Measurements from ENCODE around the gene LACTBL1. TPM values are rescaled to one million over a fixed set of nuclear protein-coding genes. Genes with fewer than 3 reads are reported as not detected.
"Not testable (repeated sequence)": the region's sequence is repeated elsewhere in the genome, so short reads cannot be mapped to it uniquely, and the experiment has no call there.

LACTBL1 gene
- total and polyA plus RNA-seq, 2 of the 8 experiments (the other 6 are each of a cell fraction or from before 2014, with no cell fraction given), result not detected

- H3K79me1 ChIP-seq (ENCODE audit: low read depth, low read length); H3K27me3 ChIP-seq (replicated peaks in 1 of 4; ENCODE audit: control insufficient read depth in 3 of 4, extremely low read depth in 1 of 4, insufficient read depth in 3 of 4, low read length in 3 of 4); H3K4me3 ChIP-seq (ENCODE audit: extremely low read depth in 1 of 4, insufficient read depth in 2 of 4, low read depth in 3 of 4, low read length in 4 of 4); H2BK12ac ChIP-seq (ENCODE audit: low read depth, low read length); H2BK15ac ChIP-seq (ENCODE audit: low read length); H4K5ac ChIP-seq (ENCODE audit: insufficient read length, low read depth, low read length); H4K20me1 ChIP-seq (replicated peaks in 1 of 2; ENCODE audit: control insufficient read depth in 1 of 2, insufficient read depth in 2 of 2, low read length in 2 of 2); H3K23ac ChIP-seq (ENCODE audit: insufficient read length); H2BK120ac ChIP-seq (replicated peaks; ENCODE audit: low read depth, low read length); H3K4me1 ChIP-seq (replicated peaks in 1 of 4; ENCODE audit: control insufficient read depth in 3 of 4, insufficient read depth in 4 of 4, low read length in 3 of 4); H3K4me2 ChIP-seq (ENCODE audit: insufficient read depth in 1 of 2, low read depth in 2 of 2, low read length in 2 of 2); POLR2A ChIA-PET (ENCODE audit: partially characterized antibody); H3K4ac ChIP-seq (replicated peaks; ENCODE audit: insufficient read length, low read depth, low read length); H3K79me2 ChIP-seq (ENCODE audit: control insufficient read depth in 1 of 2, insufficient read depth in 2 of 2, low read length in 2 of 2); H3K23me2 ChIP-seq (ENCODE audit: low read depth, low read length); DNase-seq (ENCODE audit: low read depth in 1 of 2, low spot score in 2 of 2); FAIRE-seq; H3K9me3 ChIP-seq (ENCODE audit: insufficient read depth in 2 of 2, low read depth in 1 of 2, low read length in 1 of 2); H3K56ac ChIP-seq (replicated peaks; ENCODE audit: insufficient read length, low read depth, low read length); H3K18ac ChIP-seq (ENCODE audit: extremely low read depth, low read length); H3K36me3 ChIP-seq (ENCODE audit: control insufficient read depth in 2 of 4, insufficient read depth in 4 of 4, low read length in 3 of 4); H2BK20ac ChIP-seq (ENCODE audit: low read length); H2AK5ac ChIP-seq (ENCODE audit: low read depth, low read length); H2AFZ ChIP-seq (ENCODE audit: low read length); H4K91ac ChIP-seq (replicated peaks; ENCODE audit: insufficient read length, low read length); H4K8ac ChIP-seq (ENCODE audit: extremely low read depth, insufficient read depth, low read length); H3K14ac ChIP-seq (ENCODE audit: insufficient read length); H2BK5ac ChIP-seq (ENCODE audit: low read depth, low read length); H3K9ac ChIP-seq (replicated peaks in 1 of 4; ENCODE audit: extremely low read depth in 1 of 4, low read depth in 3 of 4, low read length in 3 of 4); H3K27ac ChIP-seq (ENCODE audit: low read depth, low read length): not testable (repeated sequence)
- WGBS, 2 experiments (ENCODE audit: extremely low coverage in 1 of 2, insufficient coverage in 1 of 2, insufficient read length in 1 of 2, insufficient replicate concordance in 2 of 2, low coverage in 1 of 2, low lambda C conversion rate in 2 of 2, missing lambda C conversion rate in 1 of 2), result 94% methylated on average over 5 of the region's 5 CpGs; no CpG with 5 or more reads in 1 of the 2 experiments
- CTCF ChIA-PET (ENCODE audit: partially characterized antibody), result interaction anchor here (1.0 to 1.5 kb wide), 2 partner anchors 15 to 260 kb away, joined by 3 to 6 read pairs; no protein-coding TSS in a partner anchor
These were observed 27.5 kb downstream of the LACTBL1 start for GRCh38 chr1:22945171-22945570.

All from H1 (cell line).